ENCODE results near the gene RHO.
A peak's percentile ranks its signal among the peaks of the same experiment; 100 is the strongest.

Gene RHO

GRCh38 chr3:129518038-129518561 lies 10.3 kb upstream of the RHO start:
- H3K4me3 ChIP-seq (ENCODE audit: low read depth, low read length): no peak overlapping the region
- no peak for DNase-seq (ENCODE audit: low read depth)

- H3K4me3 ChIP-seq (ENCODE audit: low read depth, low read length): no peak overlapping the region
- no peak for DNase-seq (ENCODE audit: low read depth)
Observed at GRCh38 chr3:129518581-129518980, 9.9 kb upstream of the RHO start.

GRCh38 chr3:129519449-129519848 lies 9.0 kb upstream of the RHO start:
- no peak overlapping the region for H3K4me3 ChIP-seq (ENCODE audit: low read depth, low read length)
- no peak for DNase-seq (ENCODE audit: low read depth)

- no peak overlapping the region for H3K4me3 ChIP-seq (ENCODE audit: low read depth, low read length)
- DNase-seq (ENCODE audit: low read depth): no peak
Observed at GRCh38 chr3:129519896-129520715, 8.3 kb upstream of the RHO start.

GRCh38 chr3:129520960-129521359 lies 7.5 kb upstream of the RHO start:
- DNase-seq (ENCODE audit: low read depth): no peak
- H3K4me3 ChIP-seq (ENCODE audit: low read depth, low read length): no peak overlapping the region

GRCh38 chr3:129521611-129522010 lies 6.8 kb upstream of the RHO start:
- H3K4me3 ChIP-seq (ENCODE audit: low read depth, low read length): no peak overlapping the region
- no peak for DNase-seq (ENCODE audit: low read depth)

GRCh38 chr3:129522953-129523352 lies 5.5 kb upstream of the RHO start:
- DNase-seq (ENCODE audit: low read depth): no peak
- H3K4me3 ChIP-seq (ENCODE audit: low read depth, low read length): no peak overlapping the region

- no peak overlapping the region for H3K4me3 ChIP-seq (ENCODE audit: low read depth, low read length)
- DNase-seq (ENCODE audit: low read depth): no peak
Observed at GRCh38 chr3:129524081-129524480, 4.4 kb upstream of the RHO start.

- H3K4me3 ChIP-seq (ENCODE audit: low read depth, low read length): no peak overlapping the region
- DNase-seq (ENCODE audit: low read depth): no peak
Observed at GRCh38 chr3:129525341-129525968, 3.0 kb upstream of the RHO start.

GRCh38 chr3:129526121-129526900 lies 2.1 kb upstream of the RHO start:
- H3K4me3 ChIP-seq (ENCODE audit: low read depth, low read length): no peak overlapping the region
- no peak for DNase-seq (ENCODE audit: low read depth)

- DNase-seq (ENCODE audit: low read depth): no peak
Observed at GRCh38 chr3:129527262-129527661, 1.2 kb upstream of the RHO start.

GRCh38 chr3:129529436-129530210 lies 1.2 kb downstream of the RHO start:
- no peak for DNase-seq (ENCODE audit: low read depth)
- H3K4me3 ChIP-seq (ENCODE audit: low read depth, low read length): no peak overlapping the region

More at GRCh38 chr3:129527262-129527661, 1.2 kb upstream of the RHO start:
- H3K4me3 ChIP-seq (ENCODE audit: low read depth, low read length): no peak overlapping the region

GRCh38 chr3:129530251-129530791 lies 1.9 kb downstream of the RHO start:
- H3K4me3 ChIP-seq (ENCODE audit: low read depth, low read length): no peak overlapping the region
- peak; percentile 41 for DNase-seq (ENCODE audit: low read depth)

GRCh38 chr3:129530821-129531220 lies 2.4 kb downstream of the RHO start:
- H3K4me3 ChIP-seq (ENCODE audit: low read depth, low read length): no peak overlapping the region
- DNase-seq (ENCODE audit: low read depth): no peak

GRCh38 chr3:129531699-129532098 lies 3.3 kb downstream of the RHO start:
- no peak for DNase-seq (ENCODE audit: low read depth)
- H3K4me3 ChIP-seq (ENCODE audit: low read depth, low read length): no peak overlapping the region

- no peak overlapping the region for H3K4me3 ChIP-seq (ENCODE audit: low read depth, low read length)
- no peak for DNase-seq (ENCODE audit: low read depth)
Observed at GRCh38 chr3:129532261-129532660, 3.8 kb downstream of the RHO start.

- no peak overlapping the region for H3K4me3 ChIP-seq (ENCODE audit: low read depth, low read length)
- DNase-seq (ENCODE audit: low read depth): no peak
Observed at GRCh38 chr3:129533406-129533805, 5.0 kb downstream of the RHO start.

GRCh38 chr3:129534428-129535027 lies 6.1 kb downstream of the RHO start:
- no peak overlapping the region for H3K4me3 ChIP-seq (ENCODE audit: low read depth, low read length)
- DNase-seq (ENCODE audit: low read depth): no peak

GRCh38 chr3:129535075-129535474 lies 6.6 kb downstream of the RHO start:
- H3K4me3 ChIP-seq (ENCODE audit: low read depth, low read length): no peak overlapping the region
- no peak for DNase-seq (ENCODE audit: low read depth)

All from skeletal muscle cell (primary cell).